IMR-90 (cell line): ENCODE results near the gene ORMDL2. TPM values are rescaled to one million over a fixed set of nuclear protein-coding genes. Genes with fewer than 3 reads are reported as not detected.

Source experiments
- ATAC-seq: fragments of 200-7000 bp; cut with Tn5 transposase; 2 replicates; pipeline ENCODE4 v1.9.1; 2020; ENCODE audit warnings: low read depth, mild to moderate bottlenecking, moderate library complexity
- BruUV-seq: library from RNA; stranded (reverse); fragments of 400-500 nt; replicated peaks from 2 replicates; lab custom pipeline; 2021; lab: Mats Ljungman, UMichigan
- CTCF ChIA-PET: fragments of 300-600 bp; formaldehyde crosslinking; extraction: SDS; loops from one replicate; lab custom pipeline; 2021; ENCODE audit warnings: antibody characterized with exemption; lab: Yijun Ruan, JAX
- POLR2A ChIA-PET: fragments of 300-600 bp; sonication (Branson Sonifier 250); formaldehyde crosslinking; loops from one replicate; lab custom pipeline; 2022; ENCODE audit warnings: antibody characterized with exemption; ENCODE audit not compliant: unreplicated experiment; lab: Charles Lee
- DNase-seq: peaks from one replicate; pipeline ENCODE4 v3.0.0; 2013
- H2AFZ ChIP-seq: replicated peaks from 2 replicates; pipeline ENCODE3; 2013; ENCODE audit warnings: low read length, mild to moderate bottlenecking; ENCODE audit not compliant: poor library complexity
- H2AK5ac ChIP-seq: 2 replicates; pipeline ENCODE4 v1.6.1; 2013; ENCODE audit warnings: low read depth, low read length, inconsistent platforms
- H2AK9ac ChIP-seq: replicated peaks from 2 replicates; pipeline ENCODE3; 2013; ENCODE audit warnings: mild to moderate bottlenecking, low read depth, low read length, moderate library complexity; ENCODE audit not compliant: poor library complexity
- H2BK120ac ChIP-seq: 2 replicates; pipeline ENCODE4 v1.6.1; 2013; ENCODE audit warnings: low read depth, low read length, inconsistent platforms
- H2BK15ac ChIP-seq: 3 replicates; pipeline ENCODE4 v1.6.1; 2013; ENCODE audit warnings: low read depth, low read length, inconsistent platforms
- H2BK20ac ChIP-seq: 2 replicates; pipeline ENCODE4 v1.6.1; 2013; ENCODE audit warnings: low read depth, mild to moderate bottlenecking, inconsistent platforms, low read length, moderate library complexity
- H2BK5ac ChIP-seq: 2 replicates; pipeline ENCODE4 v1.6.1; 2013; ENCODE audit warnings: mild to moderate bottlenecking, low read depth, low read length, inconsistent platforms; ENCODE audit not compliant: poor library complexity, severe bottlenecking
- H3K14ac ChIP-seq: replicated peaks from 2 replicates; pipeline ENCODE4 v1.6.1; 2013; ENCODE audit warnings: low read depth, low read length, inconsistent platforms
- H3K18ac ChIP-seq: 2 replicates; pipeline ENCODE4 v1.6.1; 2013; ENCODE audit warnings: low read depth, low read length, control low read depth
- H3K23ac ChIP-seq: 2 replicates; pipeline ENCODE4 v1.6.1; 2013; ENCODE audit warnings: low read depth, low read length, inconsistent platforms
- H3K27ac ChIP-seq: 2 replicates; pipeline ENCODE4 v1.5.1; 2013; ENCODE audit warnings: mild to moderate bottlenecking, control low read depth, low read length; ENCODE audit not compliant: insufficient read depth
- H3K27me3 ChIP-seq: 2 replicates; pipeline ENCODE4 v1.6.1; 2013; ENCODE audit warnings: low read length; ENCODE audit not compliant: control insufficient read depth, insufficient read depth
- H3K36me3 ChIP-seq: 2 replicates; pipeline ENCODE4 v1.6.1; 2013; ENCODE audit warnings: low read length, mixed read lengths; ENCODE audit not compliant: control insufficient read depth, insufficient read depth
- H3K4ac ChIP-seq: 2 replicates; pipeline ENCODE4 v1.6.1; 2013; ENCODE audit warnings: low read depth, low read length, inconsistent platforms
- H3K4me1 ChIP-seq: 2 replicates; pipeline ENCODE4 v1.6.1; 2013; ENCODE audit warnings: low read length, mixed read lengths; ENCODE audit not compliant: control insufficient read depth, insufficient read depth
- H3K4me2 ChIP-seq: 2 replicates; pipeline ENCODE4 v1.6.1; 2013; ENCODE audit warnings: low read depth, mild to moderate bottlenecking, control low read depth, low read length, moderate library complexity
- H3K4me3 ChIP-seq: 2 replicates; pipeline ENCODE4 v1.5.1; 2013; ENCODE audit warnings: low read depth, mild to moderate bottlenecking, control low read depth, low read length, moderate library complexity; ENCODE audit not compliant: insufficient read depth
- H3K56ac ChIP-seq: 2 replicates; pipeline ENCODE4 v1.6.1; 2013; ENCODE audit warnings: low read length, inconsistent platforms; ENCODE audit not compliant: insufficient read depth; ENCODE audit errors: extremely low read depth
- H3K79me1 ChIP-seq, 2 experiments: 2 replicates each; pipeline ENCODE4 v1.6.1; 2013; ENCODE audit warnings: low read length in 2 of 2, inconsistent platforms in 1 of 2, low read depth in 1 of 2
- H3K9ac ChIP-seq: 2 replicates; pipeline ENCODE4 v1.6.1; 2013; ENCODE audit warnings: low read depth, low read length, control low read depth
- H3K9me1 ChIP-seq: 2 replicates; pipeline ENCODE4 v1.6.1; 2013; ENCODE audit warnings: low read length, inconsistent platforms; ENCODE audit not compliant: insufficient read depth
- H3K9me3 ChIP-seq: 2 replicates; pipeline ENCODE4 v1.6.1; 2013; ENCODE audit warnings: low read length; ENCODE audit not compliant: control insufficient read depth, insufficient read depth
- H4K20me1 ChIP-seq: 2 replicates; pipeline ENCODE4 v1.6.1; 2013; ENCODE audit warnings: low read length, inconsistent platforms; ENCODE audit not compliant: insufficient read depth
- H4K5ac ChIP-seq: 2 replicates; pipeline ENCODE4 v1.6.1; 2013; ENCODE audit warnings: mild to moderate bottlenecking, low read depth, low read length, control low read depth
- H4K8ac ChIP-seq, 2 experiments: 2 replicates each; pipeline ENCODE4 v1.6.1; 2013; ENCODE audit warnings: low read depth in 2 of 2, low read length in 2 of 2, control low read depth in 1 of 2, inconsistent platforms in 1 of 2
- H4K91ac ChIP-seq: 2 replicates; pipeline ENCODE4 v1.6.1; 2013; ENCODE audit warnings: low read depth, low read length, inconsistent platforms; ENCODE audit not compliant: insufficient read depth
- BHLHE40 ChIP-seq: fragments of 150-350 bp; IDR thresholded peaks from 2 replicates; pipeline ENCODE4 v1.6.1; 2016; ENCODE audit warnings: mild to moderate bottlenecking, low read depth, low read length
- CEBPB ChIP-seq: IDR thresholded peaks from 2 replicates; pipeline ENCODE4 v1.6.1; 2012; ENCODE audit warnings: low read depth, low read length, improper control_type of control experiment
- CHD1 ChIP-seq: IDR thresholded peaks from 2 replicates; pipeline ENCODE4 v1.6.1; 2012; ENCODE audit warnings: low read depth, low read length, improper control_type of control experiment
- FOS ChIP-seq: fragments of 150-350 bp; IDR thresholded peaks from 2 replicates; pipeline ENCODE4 v1.6.1; 2016; ENCODE audit warnings: low read depth, low read length
- MAFK ChIP-seq: IDR thresholded peaks from 2 replicates; pipeline ENCODE4 v1.6.1; 2012; ENCODE audit warnings: low read depth, low read length, improper control_type of control experiment
- MAZ ChIP-seq: IDR thresholded peaks from 2 replicates; pipeline ENCODE4 v1.6.1; 2012; ENCODE audit warnings: low read depth, mild to moderate bottlenecking, low read length, improper control_type of control experiment, moderate library complexity, borderline replicate concordance
- MXI1 ChIP-seq: IDR thresholded peaks from 2 replicates; pipeline ENCODE4 v1.6.1; 2012; ENCODE audit warnings: low read depth, mild to moderate bottlenecking, low read length, moderate library complexity, borderline replicate concordance
- NFE2L2 ChIP-seq: fragments of 150-350 bp; IDR thresholded peaks from 2 replicates; pipeline ENCODE4 v1.6.1; 2016; ENCODE audit warnings: low read depth, mild to moderate bottlenecking, low read length
- POLR2A ChIP-seq: IDR thresholded peaks from 2 replicates; pipeline ENCODE4 v1.6.1; 2012; ENCODE audit warnings: mild to moderate bottlenecking, low read depth, low read length
- RAD21 ChIP-seq: IDR thresholded peaks from 2 replicates; pipeline ENCODE4 v1.6.1; 2012; ENCODE audit warnings: low read length, improper control_type of control experiment
- RFX5 ChIP-seq: IDR thresholded peaks from 2 replicates; pipeline ENCODE4 v1.8.0; 2012; ENCODE audit warnings: low read depth, mild to moderate bottlenecking, low read length, moderate library complexity
- WGBS, 2 experiments: methylation state at CpG; one replicate each; pipeline versions ENCODE4 v1.1.5 to v1.1.7; 2013; ENCODE audit warnings: missing lambda C conversion rate in 2 of 2; ENCODE audit not compliant: insufficient read length in 1 of 2; ENCODE audit errors: extremely low coverage in 2 of 2; 5-methylcytosine and 5-hydroxymethylcytosine counted together
- dilution Hi-C: fragments of 300-500 bp; cut with HindIII; formaldehyde crosslinking; loops from one replicate; pipeline ENCODE4 v1.14.3; 2018; ENCODE audit warnings: low sequenced_read_pairs; ENCODE audit not compliant: unreplicated experiment
- in situ Hi-C: fragments of 300-500 bp; cut with MboI; formaldehyde crosslinking; loops from 3 replicates; pipeline ENCODE4 v1.14.3; 2019; ENCODE audit warnings: low sequenced_read_pairs, inconsistent platforms, mixed read lengths
- intact Hi-C: fragments of 100-400 bp; cut with micrococcal nuclease; formaldehyde crosslinking; loops from 2 replicates; pipeline ENCODE4 v1.10.0; 2022
- polyA plus RNA-seq, 3 experiments: library from polyadenylated mRNA; depleted of rRNA; stranded (reverse); fragments of >200 nt; gene quantifications; 2 replicates each; pipeline ENCODE4 v1.2.3, GENCODE V29; 2012; ENCODE audit warnings: low replicate concordance in 1 of 3
- total RNA-seq: library from RNA; depleted of rRNA; stranded (reverse); fragments of >200 nt; gene quantifications from 2 replicates; pipeline ENCODE4 v1.2.3, GENCODE V29; 2012
- TF ChIP-seq, protein P1 (sequence below): fragments of 150-350 bp; IDR thresholded peaks from 2 replicates; pipeline ENCODE4 v1.6.1; 2016; ENCODE audit warnings: low read depth, mild to moderate bottlenecking, low read length, moderate library complexity, borderline replicate concordance
- TF ChIP-seq, protein P2 (sequence below): conservative IDR thresholded peaks from 2 replicates; pipeline ENCODE4 v1.5.1; 2012; ENCODE audit warnings: mild to moderate bottlenecking, low read depth, low read length, improper control_type of control experiment
- TF ChIP-seq, protein P3 (sequence below): fragments of 150-350 bp; IDR thresholded peaks from 2 replicates; pipeline ENCODE4 v1.6.1; 2017; ENCODE audit warnings: mild to moderate bottlenecking, antibody characterized with exemption, low read length, low read depth

Gene ORMDL2
- total and polyA plus RNA-seq, 2 of the 4 experiments (the other 2 are of a cell fraction) = 20.4 to 39.7 TPM

GRCh38 chr12:55829967-55830600 is 12.2 kb downstream of the ORMDL2 start:
- in situ Hi-C loops (loop anchor here (10.0 kb wide), 1 partner anchor 95 kb away; the partner anchor contains the start of gene PYM1), intact Hi-C loops (no loop called here), dilution Hi-C loops (no loop called here)
- peak overlapping the region; percentile 47 for H4K5ac ChIP-seq
- H3K4me1 ChIP-seq = peaks cover 14% of the 10 kb centered on the region; the same call in 1 of the 2 replicates
- H3K4me2 ChIP-seq = peak overlapping the region; percentile 82
- TSS peak; percentile 43 for BruUV-seq
- peaks cover 25 to 67% of the 10 kb centered on the region in 2 experiments for H3K79me1 ChIP-seq
- peaks cover 14% of the 10 kb centered on the region; the same call in 1 of the 2 replicates for H3K9me1 ChIP-seq
- H3K36me3 ChIP-seq = peaks cover 12% of the 10 kb centered on the region
- H3K56ac ChIP-seq = peak overlapping the region; percentile 73; the same call in 1 of the 2 replicates
- DNase-seq (no peak), ATAC-seq (peak; percentile 28)
- H3K27ac ChIP-seq = peak overlapping the region; percentile 66
- peak overlapping the region; percentile 78 for H3K4me3 ChIP-seq
- H3K23ac ChIP-seq = peak overlapping the region; percentile 51
- peak overlapping the region; percentile 19; the same call in 1 of the 2 replicates for H3K18ac ChIP-seq
- H3K27me3 ChIP-seq = no peaks in the 10 kb centered on the region
- CTCF ChIA-PET = interaction anchor here (0.6 to 1.6 kb wide), 3 partner anchors 36 to 110 kb away, joined by 3 to 5 read pairs (median 3); partner anchors contain the start of gene DGKA
- H2BK5ac ChIP-seq = peak overlapping the region; percentile 41
- 1% methylated on average over 17 of the region's 37 CpGs; no CpG with 5 or more reads in 1 of the 2 experiments for WGBS, 2 experiments
- H4K91ac ChIP-seq = peak overlapping the region; percentile 53
- no peaks in the 10 kb centered on the region for H4K20me1 ChIP-seq
- peak overlapping the region; percentile 81 for H2BK120ac ChIP-seq
- no peaks in the 10 kb centered on the region for H3K9me3 ChIP-seq
- peak overlapping the region; percentile 95 for H2AK9ac ChIP-seq
- H3K4ac ChIP-seq = peak overlapping the region; percentile 66
- peak overlapping the region; percentile 89 for H2AK5ac ChIP-seq
- H3K9ac ChIP-seq = peak overlapping the region; percentile 82
- H2BK15ac ChIP-seq = 0 out of 3 replicates have a peak overlapping the region, but pooled peaks have one; percentile 15
- POLR2A ChIA-PET = interaction anchor here (0.5 to 2.9 kb wide), 5 partner anchors 13 to 170 kb away, joined by 3 to 19 read pairs (median 6); partner anchors contain the start of genes ORMDL2, PYM1 and SARNP
- peak overlapping the region; percentile 85 for H3K14ac ChIP-seq
- peak overlapping the region; percentile 90 for H2AFZ ChIP-seq
- H2BK20ac ChIP-seq = 0 out of 2 replicates have a peak overlapping the region, but pooled peaks have one; percentile 6
- peak overlapping the region; percentile 70 to 96 for H4K8ac ChIP-seq
- TF ChIP-seq RFX5 (no peak), BHLHE40 (no peak), MXI1 (no peak), FOS (no peak), MAFK (no peak), NFE2L2 (no peak), CHD1 (no peak), MAZ (no peak), RAD21 (no peak), CEBPB (no peak), POLR2A (0 out of 2 replicates have a peak, but pooled peaks have one; percentile 8)
- TF ChIP-seq, protein P1, sequence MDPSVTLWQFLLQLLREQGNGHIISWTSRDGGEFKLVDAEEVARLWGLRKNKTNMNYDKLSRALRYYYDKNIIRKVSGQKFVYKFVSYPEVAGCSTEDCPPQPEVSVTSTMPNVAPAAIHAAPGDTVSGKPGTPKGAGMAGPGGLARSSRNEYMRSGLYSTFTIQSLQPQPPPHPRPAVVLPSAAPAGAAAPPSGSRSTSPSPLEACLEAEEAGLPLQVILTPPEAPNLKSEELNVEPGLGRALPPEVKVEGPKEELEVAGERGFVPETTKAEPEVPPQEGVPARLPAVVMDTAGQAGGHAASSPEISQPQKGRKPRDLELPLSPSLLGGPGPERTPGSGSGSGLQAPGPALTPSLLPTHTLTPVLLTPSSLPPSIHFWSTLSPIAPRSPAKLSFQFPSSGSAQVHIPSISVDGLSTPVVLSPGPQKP = no peak
- TF ChIP-seq, protein P2, sequence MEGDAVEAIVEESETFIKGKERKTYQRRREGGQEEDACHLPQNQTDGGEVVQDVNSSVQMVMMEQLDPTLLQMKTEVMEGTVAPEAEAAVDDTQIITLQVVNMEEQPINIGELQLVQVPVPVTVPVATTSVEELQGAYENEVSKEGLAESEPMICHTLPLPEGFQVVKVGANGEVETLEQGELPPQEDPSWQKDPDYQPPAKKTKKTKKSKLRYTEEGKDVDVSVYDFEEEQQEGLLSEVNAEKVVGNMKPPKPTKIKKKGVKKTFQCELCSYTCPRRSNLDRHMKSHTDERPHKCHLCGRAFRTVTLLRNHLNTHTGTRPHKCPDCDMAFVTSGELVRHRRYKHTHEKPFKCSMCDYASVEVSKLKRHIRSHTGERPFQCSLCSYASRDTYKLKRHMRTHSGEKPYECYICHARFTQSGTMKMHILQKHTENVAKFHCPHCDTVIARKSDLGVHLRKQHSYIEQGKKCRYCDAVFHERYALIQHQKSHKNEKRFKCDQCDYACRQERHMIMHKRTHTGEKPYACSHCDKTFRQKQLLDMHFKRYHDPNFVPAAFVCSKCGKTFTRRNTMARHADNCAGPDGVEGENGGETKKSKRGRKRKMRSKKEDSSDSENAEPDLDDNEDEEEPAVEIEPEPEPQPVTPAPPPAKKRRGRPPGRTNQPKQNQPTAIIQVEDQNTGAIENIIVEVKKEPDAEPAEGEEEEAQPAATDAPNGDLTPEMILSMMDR = 0 out of 2 replicates have a peak, but pooled peaks have one; percentile 3
- TF ChIP-seq, protein P3, sequence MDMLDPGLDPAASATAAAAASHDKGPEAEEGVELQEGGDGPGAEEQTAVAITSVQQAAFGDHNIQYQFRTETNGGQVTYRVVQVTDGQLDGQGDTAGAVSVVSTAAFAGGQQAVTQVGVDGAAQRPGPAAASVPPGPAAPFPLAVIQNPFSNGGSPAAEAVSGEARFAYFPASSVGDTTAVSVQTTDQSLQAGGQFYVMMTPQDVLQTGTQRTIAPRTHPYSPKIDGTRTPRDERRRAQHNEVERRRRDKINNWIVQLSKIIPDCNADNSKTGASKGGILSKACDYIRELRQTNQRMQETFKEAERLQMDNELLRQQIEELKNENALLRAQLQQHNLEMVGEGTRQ = no peak
